Esophagus (tissue), 2 donors: ENCODE measurements around the gene PLCG1. TPM values are rescaled to one million over a fixed set of nuclear protein-coding genes. Genes with fewer than 3 reads are reported as not detected.

Experiments used
- H3K27ac ChIP-seq, 2 donors: one replicate each; pipeline ENCODE4 v1.5.1; 2013; ENCODE audit warnings: low read depth in 2 of 2, mild to moderate bottlenecking in 2 of 2, inconsistent platforms in 1 of 2, low read length in 1 of 2, moderate library complexity in 1 of 2
- H3K27me3 ChIP-seq, 2 donors: one replicate each; pipeline ENCODE4 v1.6.1; 2013; ENCODE audit warnings: low read length in 2 of 2, control low read depth in 1 of 2, mild to moderate bottlenecking in 1 of 2; ENCODE audit not compliant: insufficient read depth in 2 of 2, control insufficient read depth in 1 of 2
- H3K36me3 ChIP-seq, 2 donors: one replicate each; pipeline ENCODE4 v1.6.1; 2013; ENCODE audit warnings: low read length in 1 of 2; ENCODE audit not compliant: control insufficient read depth in 2 of 2, insufficient read depth in 2 of 2
- H3K4me1 ChIP-seq, 2 donors: one replicate each; pipeline ENCODE4 v1.6.1; 2013; ENCODE audit warnings: low read length in 1 of 2; ENCODE audit not compliant: control insufficient read depth in 2 of 2, insufficient read depth in 2 of 2
- H3K4me3 ChIP-seq, 2 donors: one replicate each; pipeline ENCODE4 v1.5.1; 2013; ENCODE audit warnings: low read length in 2 of 2, mild to moderate bottlenecking in 2 of 2, low read depth in 1 of 2, moderate library complexity in 1 of 2
- H3K9me3 ChIP-seq, 2 donors: one replicate each; pipeline ENCODE4 v1.6.1; 2013; ENCODE audit warnings: mild to moderate bottlenecking in 2 of 2, low read depth in 1 of 2, low read length in 1 of 2, moderate library complexity in 1 of 2; ENCODE audit not compliant: control insufficient read depth in 2 of 2, insufficient read depth in 1 of 2
- WGBS, 2 donors: extraction: QIAGEN DNeasy Blood & Tissue Kit; methylation state at CpG; one replicate each; pipeline ENCODE4 v1.1.7; 2013; 5-methylcytosine and 5-hydroxymethylcytosine counted together
- polyA plus RNA-seq, 2 donors: library from polyadenylated mRNA; stranded (reverse); fragments of 200-250 nt; gene quantifications; one replicate each; pipeline ENCODE4 v1.2.3, GENCODE V29; 2013
- donor health status: healthy with polysubstance abuse.
- donor health status: Bipolar disorder and iron deficiency.

Gene PLCG1
- polyA plus RNA-seq, 2 donors, result 26.2 to 45.3 TPM

DNA sequence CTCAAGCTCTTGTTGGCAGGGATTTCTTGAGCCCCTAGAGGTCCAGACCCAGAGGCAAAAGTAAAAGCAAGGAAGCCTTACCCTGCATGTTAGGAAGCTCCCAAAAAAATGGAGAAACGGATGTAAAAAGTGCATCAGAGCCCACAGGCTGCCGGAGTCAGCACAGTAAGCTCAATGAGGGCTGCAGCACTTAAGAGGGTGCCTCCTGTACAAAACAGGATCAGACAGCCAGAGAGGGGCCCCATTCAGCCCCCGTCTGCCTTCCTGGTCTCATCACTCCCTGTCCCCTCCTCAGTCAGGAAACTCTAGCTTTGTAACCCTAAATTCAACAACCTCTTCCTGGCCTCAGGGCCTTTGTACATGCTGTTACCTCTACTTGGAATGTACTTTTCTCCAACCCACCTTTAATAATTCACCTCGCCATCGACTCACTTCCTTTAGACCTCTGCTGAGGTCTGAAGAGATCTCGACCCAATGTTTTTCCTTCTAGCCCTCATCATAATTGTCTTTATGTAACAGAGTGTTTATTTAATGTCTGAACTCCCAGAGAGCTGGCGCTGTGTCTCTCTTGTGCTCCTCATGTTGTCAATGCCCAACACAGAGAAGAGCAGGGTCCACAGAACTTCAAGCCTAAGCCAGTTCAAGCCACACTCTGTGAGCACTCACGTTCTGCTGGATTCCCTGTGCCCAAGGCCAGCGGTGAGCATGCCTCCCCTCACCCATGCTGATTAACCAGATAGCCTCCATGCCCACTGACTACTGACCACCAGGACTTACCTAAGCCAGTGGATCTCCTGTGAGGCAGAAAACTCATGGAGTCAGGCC is 2.8 kb upstream of the PLCG1 start:
- Histone ChIP-seq H3K27ac (peak overlapping the region; percentile 20 to 73), H3K4me3 (no peak overlapping the region), H3K27me3 (no peaks in the 10 kb centered on the region), H3K4me1 (peaks cover 3 to 21% of the 10 kb centered on the region in 2 donors), H3K36me3 (no peaks in the 10 kb centered on the region), H3K9me3 (no peaks in the 10 kb centered on the region)
- 72 to 73% methylated on average over 9 of the region's 9 CpGs for WGBS, 2 donors

DNA sequence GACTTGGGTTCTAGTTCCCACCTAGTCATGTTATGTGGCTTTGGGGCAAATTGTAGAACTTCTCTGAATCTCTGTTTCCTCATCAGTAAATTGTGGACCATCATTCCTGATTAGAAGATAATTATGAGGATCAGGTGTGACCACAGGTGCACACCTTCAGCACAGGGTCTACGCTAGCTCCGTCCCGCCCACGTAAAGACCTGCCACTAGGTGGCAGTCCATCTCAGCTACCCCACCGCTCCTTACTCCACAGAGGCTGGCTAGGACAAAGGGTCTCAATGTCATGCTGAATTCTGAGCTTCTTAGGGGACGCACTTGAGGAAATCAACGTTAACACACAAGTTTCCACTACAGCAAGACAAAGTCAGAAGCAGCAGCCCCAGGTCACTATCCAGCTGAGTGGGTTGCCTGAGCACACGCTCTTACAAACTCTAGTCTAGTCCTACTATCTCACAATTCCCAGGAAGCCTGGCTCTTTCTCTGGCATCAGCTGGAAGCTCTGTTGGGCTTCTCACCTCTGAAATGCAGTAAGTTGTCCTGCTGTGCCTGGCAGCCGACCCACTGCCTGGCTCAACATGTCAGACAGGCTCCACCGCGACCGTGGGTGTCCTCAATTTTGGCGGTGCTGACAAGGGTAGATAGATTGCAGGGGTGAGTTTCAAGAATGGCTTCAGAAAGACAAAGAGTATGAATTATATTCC is 2.0 kb upstream of the PLCG1 start:
- WGBS, 2 donors, result 37 to 45% methylated on average over 13 of the region's 13 CpGs

DNA sequence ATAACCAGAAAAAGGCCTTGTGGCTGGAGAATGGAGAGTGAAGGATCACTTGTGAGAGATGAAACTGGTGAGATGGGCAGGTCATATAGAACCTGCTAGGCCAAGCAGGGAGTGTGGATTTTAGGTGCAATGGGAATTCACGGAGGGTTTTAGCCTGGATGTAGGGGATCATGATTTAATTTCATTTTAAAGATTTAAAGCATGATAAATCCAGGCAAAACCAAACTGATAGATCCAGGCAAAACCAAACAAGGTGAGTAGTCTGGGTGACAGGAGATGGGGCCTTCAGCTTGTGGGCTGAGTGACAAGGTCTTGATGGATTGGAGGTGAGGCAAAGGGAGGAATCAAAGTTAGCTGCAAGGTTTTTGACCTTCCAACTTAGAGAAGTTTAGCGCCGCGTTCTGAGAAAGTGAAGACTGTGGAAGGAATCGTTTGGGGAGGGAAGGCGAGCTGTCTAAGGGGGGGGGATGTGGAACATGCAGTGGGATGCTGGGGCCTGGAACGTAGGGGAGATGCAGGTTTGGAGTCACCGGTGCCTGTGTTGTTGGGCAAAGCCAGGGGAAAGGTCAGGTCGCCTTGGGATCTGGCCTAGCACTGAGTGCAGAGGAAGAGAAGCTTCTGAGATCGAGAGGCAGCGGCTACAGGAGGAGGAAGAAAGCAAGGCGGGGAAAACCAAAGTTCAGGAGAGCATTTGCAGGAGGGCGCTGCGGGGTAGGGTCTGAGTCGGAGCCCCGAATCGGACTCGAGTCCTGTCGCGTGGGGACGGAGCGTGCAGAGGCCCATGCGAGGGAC is 1.3 kb upstream of the PLCG1 start:
- peaks cover 0 to 3% of the 10 kb centered on the region in 2 donors for H3K36me3 ChIP-seq
- peak overlapping the region; percentile 68 to 97 for H3K4me3 ChIP-seq
- H3K27me3 ChIP-seq, result no peaks in the 10 kb centered on the region
- H3K27ac ChIP-seq, result peak overlapping the region; percentile 83 to 92
- no peaks in the 10 kb centered on the region for H3K9me3 ChIP-seq
- peaks cover 7 to 30% of the 10 kb centered on the region in 2 donors for H3K4me1 ChIP-seq
- 37 to 41% methylated on average over 23 of the region's 23 CpGs for WGBS, 2 donors

More for the DNA sequence above, 2.0 kb upstream of the PLCG1 start:
- peaks cover 3 to 25% of the 10 kb centered on the region in 2 donors for H3K4me1 ChIP-seq
- no peak overlapping the region for H3K27ac ChIP-seq
- H3K4me3 ChIP-seq, result no peak overlapping the region
- H3K9me3 ChIP-seq, result no peaks in the 10 kb centered on the region
- no peaks in the 10 kb centered on the region for H3K27me3 ChIP-seq
- no peaks in the 10 kb centered on the region for H3K36me3 ChIP-seq

DNA sequence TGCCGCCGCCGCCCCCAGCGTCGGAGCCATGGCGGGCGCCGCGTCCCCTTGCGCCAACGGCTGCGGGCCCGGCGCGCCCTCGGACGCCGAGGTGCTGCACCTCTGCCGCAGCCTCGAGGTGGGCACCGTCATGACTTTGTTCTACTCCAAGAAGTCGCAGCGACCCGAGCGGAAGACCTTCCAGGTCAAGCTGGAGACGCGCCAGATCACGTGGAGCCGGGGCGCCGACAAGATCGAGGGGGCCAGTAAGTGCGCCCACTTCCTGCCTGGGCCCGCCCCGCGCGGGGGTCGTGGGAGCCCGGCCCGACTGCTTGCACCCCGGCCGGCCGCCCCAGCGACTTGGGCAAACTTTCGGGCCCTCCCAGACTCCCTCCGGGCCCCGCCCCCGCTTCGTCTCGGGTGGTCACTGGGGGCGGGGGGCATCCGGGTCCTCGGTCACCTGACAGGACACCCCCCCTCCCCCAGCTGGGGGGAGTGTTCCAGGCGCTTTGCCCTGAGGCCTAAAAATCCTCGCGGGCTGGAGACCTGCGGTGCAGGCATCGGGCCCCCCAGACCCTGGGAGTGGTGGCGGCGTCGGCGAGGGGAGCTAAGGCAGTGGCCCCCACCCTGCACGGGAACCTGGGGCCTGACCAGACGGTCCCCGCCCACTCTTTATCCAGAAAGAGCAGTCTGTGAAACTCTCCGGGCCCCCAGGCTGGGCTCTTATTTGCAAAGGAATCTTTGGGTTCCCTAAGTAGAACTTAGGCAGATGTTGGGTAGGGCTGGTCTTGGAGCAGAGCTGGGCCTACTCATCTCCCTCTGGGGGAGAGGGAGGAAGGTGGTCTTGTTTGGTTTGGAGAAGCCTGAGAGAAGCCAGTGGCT is 501 bp downstream of the PLCG1 start:
- Histone ChIP-seq H3K27me3 (no peaks in the 10 kb centered on the region), H3K27ac (peak overlapping the region; percentile 92 to 98), H3K36me3 (peaks cover 0 to 3% of the 10 kb centered on the region in 2 donors), H3K9me3 (no peaks in the 10 kb centered on the region), H3K4me1 (peaks cover 11 to 37% of the 10 kb centered on the region in 2 donors), H3K4me3 (peak overlapping the region; percentile 68 to 97)
- WGBS, 2 donors, result 1% methylated on average over 58 to 66 of the region's 66 CpGs

DNA sequence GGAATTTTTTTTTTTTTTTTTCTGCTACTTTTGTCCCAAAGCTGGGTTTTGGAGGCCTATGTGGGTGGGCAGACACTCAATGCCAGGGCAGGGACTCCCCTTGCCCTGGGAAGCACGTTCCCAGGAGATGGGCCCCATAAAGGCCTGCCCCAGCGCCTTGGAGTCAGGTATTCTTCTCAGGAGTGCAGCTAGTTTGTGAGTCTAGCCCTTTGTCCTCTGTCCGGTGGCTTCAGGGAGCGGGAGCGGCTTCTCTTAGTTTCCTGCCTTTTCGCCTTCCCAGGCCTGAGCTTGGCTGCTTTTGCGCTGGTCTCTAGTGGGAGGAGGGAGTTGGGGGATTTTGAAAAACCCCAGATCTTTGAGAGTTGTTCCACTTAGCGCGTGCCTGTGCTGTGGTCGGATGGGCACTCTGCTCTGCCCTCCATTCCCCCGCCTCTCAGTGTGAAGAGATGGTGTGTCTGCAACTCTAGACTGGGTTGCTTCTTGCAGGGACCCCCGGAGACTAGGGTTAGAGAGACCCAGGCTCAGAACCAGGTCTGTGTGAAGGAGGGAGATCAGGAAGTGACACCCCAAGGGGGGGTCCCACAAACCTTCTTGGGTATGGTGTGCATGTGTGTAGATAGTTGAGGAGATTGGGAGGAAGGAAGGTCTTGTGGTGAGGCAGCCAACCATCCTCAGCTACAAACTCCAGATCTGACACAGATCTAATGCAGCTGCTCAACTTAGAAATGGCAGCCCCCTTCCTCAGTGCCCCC is 1.3 kb downstream of the PLCG1 start:
- peaks cover 0 to 3% of the 10 kb centered on the region in 2 donors for H3K36me3 ChIP-seq
- WGBS, 2 donors, result 9 to 21% methylated on average over 12 of the region's 12 CpGs
- H3K27me3 ChIP-seq, result no peaks in the 10 kb centered on the region
- no peaks in the 10 kb centered on the region for H3K9me3 ChIP-seq
- H3K4me1 ChIP-seq, result peaks cover 8 to 44% of the 10 kb centered on the region in 2 donors
- H3K27ac ChIP-seq, result peak overlapping the region; percentile 92 to 98
- peak overlapping the region; percentile 68 to 97 for H3K4me3 ChIP-seq

DNA sequence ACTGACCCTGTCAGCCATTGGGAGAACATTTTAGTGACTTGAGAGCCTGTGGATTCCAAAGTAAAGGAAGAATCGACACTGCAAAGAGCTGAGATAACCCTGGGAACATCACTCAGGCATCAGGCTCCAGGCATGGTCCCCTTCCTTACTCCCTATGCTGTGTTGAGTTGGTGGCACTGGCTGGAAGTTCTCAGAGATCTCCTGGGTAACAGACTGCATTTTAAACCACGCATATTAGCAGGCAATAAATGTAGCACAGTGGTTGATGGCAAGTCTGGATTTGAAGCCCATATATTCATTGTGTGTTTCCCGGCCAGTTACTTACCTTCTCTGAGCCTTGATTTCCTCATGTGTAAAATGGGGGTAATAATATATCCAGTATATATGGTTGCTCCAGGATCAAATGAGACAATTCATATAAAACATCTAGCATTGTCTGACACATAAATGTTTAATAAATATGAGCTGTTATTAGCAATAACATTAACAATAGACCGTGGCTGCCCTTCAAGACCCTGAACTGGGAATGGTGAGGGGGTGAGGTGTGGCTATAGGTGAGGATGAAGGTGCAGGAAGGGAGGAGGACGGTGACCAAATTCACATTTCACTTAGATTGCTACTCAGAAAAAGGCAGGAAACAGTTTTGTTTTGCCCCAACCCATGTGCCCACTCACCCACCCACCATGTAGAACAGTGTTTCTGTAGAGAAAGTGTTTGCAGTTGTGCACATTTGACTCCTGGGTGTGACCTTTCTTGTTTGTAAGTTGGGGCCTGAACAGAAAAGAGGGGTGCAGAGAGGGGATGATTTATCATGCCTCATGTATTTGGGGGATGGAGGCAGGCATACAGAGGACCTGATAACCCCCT is 2.1 kb downstream of the PLCG1 start:
- no peaks in the 10 kb centered on the region for H3K9me3 ChIP-seq
- 51 to 52% methylated on average over 5 of the region's 5 CpGs for WGBS, 2 donors
- H3K4me1 ChIP-seq, result peaks cover 8 to 38% of the 10 kb centered on the region in 2 donors
- peak overlapping the region in 1 of 2 donors; percentile 68 for H3K4me3 ChIP-seq
- H3K27me3 ChIP-seq, result no peaks in the 10 kb centered on the region
- H3K36me3 ChIP-seq, result peaks cover 0 to 3% of the 10 kb centered on the region in 2 donors
- peak overlapping the region in 1 of 2 donors; percentile 45 for H3K27ac ChIP-seq

DNA sequence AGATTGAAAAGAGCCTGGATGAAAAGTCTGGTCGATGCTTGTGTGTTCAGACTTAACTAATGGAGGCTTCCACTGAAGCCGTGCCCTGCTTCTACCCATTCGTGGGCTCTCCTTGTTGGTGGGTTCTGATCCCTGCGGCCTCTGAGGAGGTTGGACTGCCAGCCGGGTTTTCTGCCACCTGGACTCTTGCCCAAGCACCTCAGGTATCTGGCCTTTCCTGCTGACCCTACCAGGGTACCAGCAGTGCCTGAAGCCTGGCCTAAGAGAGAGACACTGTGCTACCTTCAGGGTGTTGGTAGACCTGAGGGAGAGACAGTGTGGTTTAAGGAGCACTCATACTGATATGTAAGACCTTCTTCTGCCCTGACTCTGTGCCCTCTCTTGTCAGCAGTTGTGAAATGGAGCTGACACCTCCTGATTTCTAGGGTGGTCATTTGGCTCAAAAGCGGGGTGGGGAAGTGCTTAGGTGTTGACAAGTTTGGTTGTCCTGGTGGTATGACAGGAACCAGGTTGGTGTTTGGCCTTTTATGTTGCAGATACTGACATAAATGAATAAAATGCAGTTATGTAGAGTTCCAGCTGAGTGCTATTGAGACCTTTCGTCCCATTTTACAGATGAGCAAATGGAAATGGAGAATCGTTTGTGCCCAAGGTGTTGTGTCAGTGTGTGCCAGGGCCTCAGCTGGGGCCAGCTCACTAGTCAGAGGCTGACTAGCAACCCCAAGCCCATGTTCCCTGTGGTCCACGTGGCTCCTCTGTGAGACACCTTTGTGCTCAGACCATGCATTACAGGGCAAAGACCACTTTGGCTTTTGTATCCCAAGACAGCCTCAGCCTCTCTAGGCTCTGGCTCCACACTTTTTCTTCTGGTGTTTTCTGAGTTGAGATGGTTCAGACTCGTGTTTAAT is 3.1 kb downstream of the PLCG1 start:
- Histone ChIP-seq H3K27ac (peak overlapping the region; percentile 44 to 74), H3K4me3 (no peak overlapping the region), H3K27me3 (no peaks in the 10 kb centered on the region), H3K4me1 (peaks cover 8 to 40% of the 10 kb centered on the region in 2 donors), H3K36me3 (peaks cover 0 to 3% of the 10 kb centered on the region in 2 donors), H3K9me3 (no peaks in the 10 kb centered on the region)
- WGBS, 2 donors, result 59 to 63% methylated on average over 10 of the region's 10 CpGs
